Fibroblast of lung (primary cell): ENCODE data around the gene ZDHHC23.

Source experiments
- CTCF ChIP-seq, 2 donors: IDR thresholded peaks in 1 of 2; conservative IDR thresholded peaks in 1 of 2; 1 replicate in 1 of 2; 2 replicates in 1 of 2; pipeline ENCODE4 v1.5.1; 2011 to 2012; ENCODE audit warnings: low read length in 2 of 2, control low read depth in 1 of 2, inconsistent platforms in 1 of 2, low read depth in 1 of 2, mild to moderate bottlenecking in 1 of 2
- EZH2 ChIP-seq: IDR thresholded peaks from 2 replicates; pipeline ENCODE4 v1.5.1; 2012; ENCODE audit warnings: low read length, control low read depth, mild to moderate bottlenecking; ENCODE audit errors: missing control alignments

GRCh38 chr3:113981803-113982202, 34.0 kb downstream of the ZDHHC23 start:
- TF ChIP-seq CTCF (conservative IDR thresholded peaks at IDR 0.05 in 1 of 2, IDR thresholded peaks at IDR 0.05 in 1 of 2; ENCODE audit: low read depth in 1 of 2, low read length in 2 of 2) (no peak), EZH2 (no peak)
